ENCODE data around the gene IFRD2.

IFRD2 gene

DNA sequence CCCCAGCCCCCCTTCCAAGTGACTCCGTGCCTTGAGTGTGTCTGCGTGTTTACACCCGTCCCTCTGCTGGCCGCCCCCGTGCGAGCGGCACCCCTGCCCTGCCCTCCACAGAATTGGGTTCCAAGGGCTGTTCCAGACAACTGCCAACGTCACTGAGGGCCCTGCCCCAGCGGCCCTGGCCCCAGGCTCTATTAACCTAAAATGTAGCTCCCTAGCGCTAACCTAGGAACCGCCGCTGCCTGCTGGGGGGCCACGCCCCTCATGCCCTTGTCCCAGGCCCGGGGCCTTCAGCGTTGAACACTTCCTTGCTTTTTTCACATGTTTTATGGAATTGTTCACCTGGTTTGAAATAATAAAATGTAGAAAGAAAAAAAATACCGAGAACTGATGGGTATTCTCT lies 33.2 kb downstream of the IFRD2 start:
- Histone ChIP-seq H3K79me1 (ENCODE audit: low read depth, low read length) (peaks cover 10% of the 10 kb centered on the region), H3K23ac (ENCODE audit: low read depth, low read length, poor library complexity) (no peak overlapping the region), H3K4ac (ENCODE audit: low read length) (no peak overlapping the region), H4K8ac (ENCODE audit: low read depth, low read length) (no peak overlapping the region), H3K36me3 (replicated peaks in 1 of 2; ENCODE audit: control insufficient read depth in 2 of 2, insufficient read depth in 2 of 2, low read length in 2 of 2) (peaks cover 41 to 53% of the 10 kb centered on the region in 2 donors), H2BK5ac (ENCODE audit: low read length) (no peak overlapping the region), H2BK120ac (ENCODE audit: low read depth, low read length) (no peak overlapping the region), H2BK12ac (ENCODE audit: low read length) (peak overlapping the region; percentile 17), H3K4me3 (ENCODE audit: low read length in 2 of 2) (no peak overlapping the region), H3K9me3 (replicated peaks in 1 of 2; ENCODE audit: control insufficient read depth in 2 of 2, insufficient read depth in 1 of 2, low read depth in 1 of 2, low read length in 2 of 2) (peaks cover 0 to 2% of the 10 kb centered on the region in 2 donors), H2BK15ac (ENCODE audit: low read length) (peak overlapping the region; percentile 67), H3K4me2 (ENCODE audit: insufficient read depth, low read length, poor library complexity, severe bottlenecking) (no peak overlapping the region), H3K9ac (ENCODE audit: low read depth, low read length, poor library complexity) (no peak overlapping the region), H3K27me3 (ENCODE audit: control insufficient read depth in 3 of 3, insufficient read depth in 3 of 3, low read depth in 1 of 3, low read length in 3 of 3) (no peaks in the 10 kb centered on the region), H3K27ac (replicated peaks; ENCODE audit: low read length) (peak overlapping the region; percentile 73), H4K91ac (ENCODE audit: low read depth, low read length, poor library complexity) (no peak overlapping the region), H3K18ac (ENCODE audit: low read length) (peak overlapping the region; percentile 88), H3K14ac (ENCODE audit: low read length) (no peak overlapping the region), H3K4me1 (ENCODE audit: control insufficient read depth in 2 of 2, insufficient read depth in 1 of 2, low read depth in 1 of 2, low read length in 2 of 2) (peaks cover 39 to 46% of the 10 kb centered on the region in 2 donors), H2AFZ (ENCODE audit: low read length) (no peak overlapping the region), H2AK5ac (ENCODE audit: low read depth, low read length) (peak overlapping the region; percentile 88)
- DNase-seq (ENCODE audit: low spot score): no peak
- no CpG with 5 or more reads among the region's 16 CpGs for WGBS, 2 donors (ENCODE audit: extremely low coverage in 2 of 2, insufficient read length in 2 of 2, insufficient replicate concordance in 1 of 2)

DNA sequence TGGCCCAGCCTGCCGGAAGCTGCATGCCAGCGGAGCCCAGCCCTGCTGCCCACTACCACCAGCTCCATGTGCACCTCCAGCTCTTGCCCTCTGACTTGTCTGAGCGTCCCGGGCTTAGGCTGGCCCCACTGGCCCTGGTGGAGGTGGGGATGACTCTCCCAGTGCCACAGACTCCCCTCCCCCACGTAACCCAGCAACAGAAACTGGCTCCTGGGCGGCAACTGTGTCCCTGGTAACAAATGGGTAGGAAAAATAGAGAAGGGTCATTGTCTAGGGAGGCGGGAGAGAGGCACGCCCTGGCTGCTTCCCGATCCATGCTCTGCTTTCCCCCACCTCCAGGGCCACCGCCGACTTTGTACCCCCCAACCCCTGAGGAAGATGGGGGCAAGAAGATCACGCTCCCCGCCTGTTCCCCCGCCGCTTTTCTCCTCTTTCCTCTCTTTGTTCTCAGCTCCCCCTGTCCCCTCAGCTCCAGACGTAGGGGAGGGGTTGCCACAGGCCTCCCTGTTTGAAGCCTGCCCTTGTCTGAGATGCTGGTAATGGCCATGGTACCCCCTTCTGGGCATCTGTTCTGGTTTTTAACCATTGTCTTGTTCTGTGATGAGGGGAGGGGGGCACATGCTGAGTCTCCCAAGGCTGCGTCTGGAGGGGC lies 34.1 kb downstream of the IFRD2 start:
- Histone ChIP-seq H3K9me3 (replicated peaks in 1 of 2; ENCODE audit: control insufficient read depth in 2 of 2, insufficient read depth in 1 of 2, low read depth in 1 of 2, low read length in 2 of 2) (peaks cover 0 to 2% of the 10 kb centered on the region in 2 donors), H2BK15ac (ENCODE audit: low read length) (no peak overlapping the region), H3K27me3 (ENCODE audit: control insufficient read depth in 3 of 3, insufficient read depth in 3 of 3, low read depth in 1 of 3, low read length in 3 of 3) (no peaks in the 10 kb centered on the region), H3K4me1 (ENCODE audit: control insufficient read depth in 2 of 2, insufficient read depth in 1 of 2, low read depth in 1 of 2, low read length in 2 of 2) (peaks cover 36 to 40% of the 10 kb centered on the region in 2 donors), H2BK120ac (ENCODE audit: low read depth, low read length) (no peak overlapping the region), H3K23ac (ENCODE audit: low read depth, low read length, poor library complexity) (no peak overlapping the region), H4K8ac (ENCODE audit: low read depth, low read length) (no peak overlapping the region), H2BK12ac (ENCODE audit: low read length) (no peak overlapping the region), H3K9ac (ENCODE audit: low read depth, low read length, poor library complexity) (peak overlapping the region; percentile 38), H3K27ac (replicated peaks; ENCODE audit: low read length) (peak overlapping the region; percentile 38), H3K36me3 (replicated peaks in 1 of 2; ENCODE audit: control insufficient read depth in 2 of 2, insufficient read depth in 2 of 2, low read length in 2 of 2) (peaks cover 47 to 60% of the 10 kb centered on the region in 2 donors), H3K79me1 (ENCODE audit: low read depth, low read length) (peaks cover 14% of the 10 kb centered on the region), H3K4me2 (ENCODE audit: insufficient read depth, low read length, poor library complexity, severe bottlenecking) (no peak overlapping the region), H2BK5ac (ENCODE audit: low read length) (no peak overlapping the region), H3K4me3 (ENCODE audit: low read length in 2 of 2) (no peak overlapping the region), H4K91ac (ENCODE audit: low read depth, low read length, poor library complexity) (no peak overlapping the region), H2AFZ (ENCODE audit: low read length) (no peak overlapping the region), H3K18ac (ENCODE audit: low read length) (no peak overlapping the region), H3K4ac (ENCODE audit: low read length) (no peak overlapping the region), H2AK5ac (ENCODE audit: low read depth, low read length) (peak overlapping the region; percentile 45), H3K14ac (ENCODE audit: low read length) (no peak overlapping the region)
- no CpG with 5 or more reads among the region's 17 CpGs for WGBS, 2 donors (ENCODE audit: extremely low coverage in 2 of 2, insufficient read length in 2 of 2, insufficient replicate concordance in 1 of 2)
- no peak for DNase-seq (ENCODE audit: low spot score)

GRCh38 chr3:50256978-50257890 lies 35.0 kb downstream of the IFRD2 start:
- no peak overlapping the region for H2AFZ ChIP-seq (ENCODE audit: low read length)
- H2BK15ac ChIP-seq (ENCODE audit: low read length): no peak overlapping the region
- no peak overlapping the region for H2BK120ac ChIP-seq (ENCODE audit: low read depth, low read length)
- peaks cover 33 to 40% of the 10 kb centered on the region in 2 donors for H3K4me1 ChIP-seq (ENCODE audit: control insufficient read depth in 2 of 2, insufficient read depth in 1 of 2, low read depth in 1 of 2, low read length in 2 of 2)
- peak overlapping the region in 1 of 2 donors; percentile 37 for H3K4me3 ChIP-seq (ENCODE audit: low read length in 2 of 2)
- no peak overlapping the region for H2BK5ac ChIP-seq (ENCODE audit: low read length)
- H3K4ac ChIP-seq (ENCODE audit: low read length): no peak overlapping the region
- peak overlapping the region; percentile 75 for H3K23ac ChIP-seq (ENCODE audit: low read depth, low read length, poor library complexity)
- H3K18ac ChIP-seq (ENCODE audit: low read length): peak overlapping the region; percentile 46
- H3K36me3 ChIP-seq (replicated peaks in 1 of 2; ENCODE audit: control insufficient read depth in 2 of 2, insufficient read depth in 2 of 2, low read length in 2 of 2): peaks cover 55 to 69% of the 10 kb centered on the region in 2 donors
- H3K27ac ChIP-seq (replicated peaks; ENCODE audit: low read length): no peak overlapping the region
- no peaks in the 10 kb centered on the region for H3K27me3 ChIP-seq (ENCODE audit: control insufficient read depth in 3 of 3, insufficient read depth in 3 of 3, low read depth in 1 of 3, low read length in 3 of 3)
- peaks cover 0 to 2% of the 10 kb centered on the region in 2 donors for H3K9me3 ChIP-seq (replicated peaks in 1 of 2; ENCODE audit: control insufficient read depth in 2 of 2, insufficient read depth in 1 of 2, low read depth in 1 of 2, low read length in 2 of 2)
- no peak overlapping the region for H4K8ac ChIP-seq (ENCODE audit: low read depth, low read length)
- no peak overlapping the region for H4K91ac ChIP-seq (ENCODE audit: low read depth, low read length, poor library complexity)
- no CpG with 5 or more reads among the region's 20 CpGs for WGBS, 2 donors (ENCODE audit: extremely low coverage in 2 of 2, insufficient read length in 2 of 2, insufficient replicate concordance in 1 of 2)
- no peak overlapping the region for H2BK12ac ChIP-seq (ENCODE audit: low read length)
- no peak overlapping the region for H2AK5ac ChIP-seq (ENCODE audit: low read depth, low read length)
- peak overlapping the region; percentile 75 for H3K9ac ChIP-seq (ENCODE audit: low read depth, low read length, poor library complexity)
- peaks cover 22% of the 10 kb centered on the region for H3K79me1 ChIP-seq (ENCODE audit: low read depth, low read length)
- no peak for DNase-seq (ENCODE audit: low spot score)
- H3K14ac ChIP-seq (ENCODE audit: low read length): no peak overlapping the region
- H3K4me2 ChIP-seq (ENCODE audit: insufficient read depth, low read length, poor library complexity, severe bottlenecking): no peak overlapping the region

DNA sequence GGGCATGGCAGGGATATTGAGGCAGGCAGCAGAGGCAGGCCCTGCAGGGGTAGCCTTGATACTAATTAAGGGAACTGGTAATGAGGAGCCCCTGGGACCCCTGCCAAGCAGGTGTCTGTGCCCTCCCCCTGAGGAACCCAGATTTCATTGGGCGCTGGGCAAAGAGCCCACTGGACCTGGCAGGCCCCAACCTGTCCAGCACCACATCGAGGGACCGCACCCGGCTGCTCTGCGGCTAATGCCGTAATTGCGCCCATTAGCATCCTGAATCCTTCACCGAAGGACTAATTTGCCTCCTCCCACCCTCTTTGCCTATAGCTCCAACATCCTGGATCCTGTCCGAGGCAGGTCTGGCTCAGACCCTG lies 37.0 kb downstream of the IFRD2 start:
- H3K4me1 ChIP-seq (ENCODE audit: control insufficient read depth in 2 of 2, insufficient read depth in 1 of 2, low read depth in 1 of 2, low read length in 2 of 2): peaks cover 18 to 29% of the 10 kb centered on the region in 2 donors
- no peak overlapping the region for H3K27ac ChIP-seq (replicated peaks; ENCODE audit: low read length)
- H3K36me3 ChIP-seq (replicated peaks in 1 of 2; ENCODE audit: control insufficient read depth in 2 of 2, insufficient read depth in 2 of 2, low read length in 2 of 2): peaks cover 67 to 89% of the 10 kb centered on the region in 2 donors

More for the DNA sequence above, 37.0 kb downstream of the IFRD2 start:
- no peak overlapping the region for H2BK5ac ChIP-seq (ENCODE audit: low read length)
- H3K4me3 ChIP-seq (ENCODE audit: low read length in 2 of 2): no peak overlapping the region
- WGBS, 2 donors (ENCODE audit: extremely low coverage in 2 of 2, insufficient read length in 2 of 2, insufficient replicate concordance in 1 of 2): no CpG with 5 or more reads among the region's 9 CpGs
- peaks cover 0 to 2% of the 10 kb centered on the region in 2 donors for H3K9me3 ChIP-seq (replicated peaks in 1 of 2; ENCODE audit: control insufficient read depth in 2 of 2, insufficient read depth in 1 of 2, low read depth in 1 of 2, low read length in 2 of 2)
- H3K4ac ChIP-seq (ENCODE audit: low read length): no peak overlapping the region
- no peak overlapping the region for H2AFZ ChIP-seq (ENCODE audit: low read length)
- no peak for DNase-seq (ENCODE audit: low spot score)
- H4K91ac ChIP-seq (ENCODE audit: low read depth, low read length, poor library complexity): no peak overlapping the region
- no peak overlapping the region for H4K8ac ChIP-seq (ENCODE audit: low read depth, low read length)
- no peak overlapping the region for H3K9ac ChIP-seq (ENCODE audit: low read depth, low read length, poor library complexity)
- peaks cover 35% of the 10 kb centered on the region for H3K79me1 ChIP-seq (ENCODE audit: low read depth, low read length)
- no peak overlapping the region for H2BK12ac ChIP-seq (ENCODE audit: low read length)
- no peak overlapping the region for H3K14ac ChIP-seq (ENCODE audit: low read length)
- no peak overlapping the region for H2BK120ac ChIP-seq (ENCODE audit: low read depth, low read length)
- no peak overlapping the region for H2BK15ac ChIP-seq (ENCODE audit: low read length)
- no peak overlapping the region for H3K4me2 ChIP-seq (ENCODE audit: insufficient read depth, low read length, poor library complexity, severe bottlenecking)
- no peak overlapping the region for H2AK5ac ChIP-seq (ENCODE audit: low read depth, low read length)
- H3K23ac ChIP-seq (ENCODE audit: low read depth, low read length, poor library complexity): no peak overlapping the region
- no peak overlapping the region for H3K18ac ChIP-seq (ENCODE audit: low read length)
- no peaks in the 10 kb centered on the region for H3K27me3 ChIP-seq (ENCODE audit: control insufficient read depth in 3 of 3, insufficient read depth in 3 of 3, low read depth in 1 of 3, low read length in 3 of 3)

Data from neuronal stem cell (in vitro differentiated cells).